HEK293 (cell line): ENCODE results near the gene PTPN11.
"Not testable (repeated sequence)": the region's sequence is repeated elsewhere in the genome, so short reads cannot be mapped to it uniquely, and the experiment has no call there.

Source experiments
- CTCF ChIP-seq: fragments of 450-650 bp; formaldehyde crosslinking; IDR thresholded peaks from 2 replicates; pipeline ENCODE4 v1.5.1; 2016; ENCODE audit warnings: missing biosample characterization, missing genetic modification characterization
- YY1 ChIP-seq: fragments of 450-650 bp; formaldehyde crosslinking; IDR thresholded peaks from 2 replicates; pipeline ENCODE4 v1.5.1; 2018; ENCODE audit warnings: missing biosample characterization, missing genetic modification characterization
- ZBTB20 ChIP-seq: fragments of 450-650 bp; formaldehyde crosslinking; IDR thresholded peaks from 2 replicates; pipeline ENCODE4 v1.5.1; 2016; ENCODE audit warnings: missing biosample characterization, missing genetic modification characterization
- ZNF26 ChIP-seq: fragments of 450-650 bp; formaldehyde crosslinking; IDR thresholded peaks from 2 replicates; pipeline ENCODE4 v1.5.1; 2016; ENCODE audit warnings: missing biosample characterization, missing genetic modification characterization
- ZNF596 ChIP-seq: fragments of 450-650 bp; IDR thresholded peaks from 2 replicates; pipeline ENCODE4 v1.5.0; 2018; ENCODE audit warnings: missing biosample characterization, mild to moderate bottlenecking, missing genetic modification characterization, moderate library complexity

- not testable (repeated sequence) for TF ChIP-seq ZNF596 (tag by site-specific recombination); ZBTB20 (tag by site-specific recombination); ZNF26 (tag by site-specific recombination); CTCF; YY1 (tag by site-specific recombination)
Measured at GRCh38 chr12:112519841-112520340, 101.1 kb downstream of the PTPN11 start.
